Body of pancreas (tissue), 4 donors: Measurements from ENCODE around the gene CAPN14. TPM values are rescaled to one million over a fixed set of nuclear protein-coding genes. Genes with fewer than 3 reads are reported as not detected.

ENCODE experiments used
- ATAC-seq: fragments of 150-250 bp; one replicate; pipeline ENCODE4 v1.9.1; 2016
- DNase-seq, 4 donors: peaks; one replicate each; pipeline ENCODE4 v3.0.0-alpha.2; 2019
- H3K27ac ChIP-seq, 4 donors: fragments of 200-600 bp; sonication (generic); 1 replicate in 3 of 4; 2 replicates in 1 of 4; pipeline versions ENCODE4 v1.5.1 to v1.6.1; 2016 to 2019; ENCODE audit warnings: mild to moderate bottlenecking in 1 of 4, mixed read lengths in 1 of 4, moderate library complexity in 1 of 4
- H3K27me3 ChIP-seq, 2 donors: fragments of 200-600 bp; sonication (generic); one replicate each; pipeline ENCODE4 v1.6.0; 2016; ENCODE audit warnings: mild to moderate bottlenecking in 1 of 2
- H3K36me3 ChIP-seq, 2 donors: fragments of 200-600 bp; sonication (generic); replicated peaks in 1 of 2; 2 replicates each; pipeline ENCODE4 v1.5.1; 2016; ENCODE audit warnings: low read depth in 2 of 2; ENCODE audit not compliant: insufficient read depth in 1 of 2
- H3K4me1 ChIP-seq: fragments of 200-600 bp; sonication (generic); one replicate; pipeline ENCODE4 v1.6.0; 2016
- H3K4me3 ChIP-seq, 2 donors: fragments of 200-600 bp; sonication (generic); 1 replicate in 1 of 2; 2 replicates in 1 of 2; pipeline ENCODE4 v1.5.1; 2016 to 2019
- H3K9me3 ChIP-seq, 3 donors: fragments of 200-600 bp; sonication (generic); 1 replicate in 2 of 3; 2 replicates in 1 of 3; pipeline ENCODE4 v1.5.1; 2016
- CTCF ChIP-seq, 7 experiments: fragments of 450-650 bp in 4 of 7; fragments of 200-600 bp in 3 of 7; sonication (generic) in 3 of 7; IDR thresholded peaks; one replicate each; pipeline ENCODE4 v1.5.1; 2016 to 2019; ENCODE audit warnings: antibody characterized with exemption in 7 of 7
- POLR2A ChIP-seq, 3 donors: fragments of 450-650 bp; IDR thresholded peaks; one replicate each; pipeline ENCODE4 v1.6.1; 2016; ENCODE audit warnings: antibody characterized with exemption in 3 of 3, mild to moderate bottlenecking in 2 of 3
- WGBS, 2 donors: methylation state at CpG; one replicate each; pipeline ENCODE4 v1.1.5; 2017; 5-methylcytosine and 5-hydroxymethylcytosine counted together
- intact Hi-C: fragments of 100-400 bp; cut with DNase I; formaldehyde crosslinking; loops from one replicate; pipeline ENCODE4 v1.15.1; 2023
- total RNA-seq, 2 donors: library from RNA; depleted of rRNA; stranded (reverse); fragments of >200 nt; gene quantifications; one replicate each; pipeline ENCODE4 v1.1.0, GENCODE V29; 2016

Gene CAPN14
- total RNA-seq, 2 donors from 2014 or later: not detected

GRCh38 chr2:31205613-31206012, 11.7 kb downstream of the CAPN14 start:
- WGBS, 2 donors: 68 to 82% methylated on average over 3 of the region's 3 CpGs
- ATAC-seq: no peak
- TF ChIP-seq POLR2A (IDR thresholded peaks at IDR 0.05) (no peak), CTCF (IDR thresholded peaks at IDR 0.05) (no peak)
- Histone ChIP-seq H3K27me3 (no peaks in the 10 kb centered on the region), H3K4me1 (no peaks in the 10 kb centered on the region), H3K9me3 (no peaks in the 10 kb centered on the region), H3K27ac (no peak overlapping the region), H3K36me3 (no peaks in the 10 kb centered on the region), H3K4me3 (no peak overlapping the region)
- intact Hi-C loops: no loop called here
- DNase-seq: no peak

- H3K4me1 ChIP-seq: no peaks in the 10 kb centered on the region
- H3K4me3 ChIP-seq: no peak overlapping the region
- no peaks in the 10 kb centered on the region for H3K36me3 ChIP-seq
- WGBS, 2 donors: 76 to 92% methylated on average over 8 to 9 of the region's 9 CpGs
- no peaks in the 10 kb centered on the region for H3K9me3 ChIP-seq
- ATAC-seq (no peak), DNase-seq (no peak)
- intact Hi-C loops: no loop called here
- no peaks in the 10 kb centered on the region for H3K27me3 ChIP-seq
- H3K27ac ChIP-seq: no peak overlapping the region
- TF ChIP-seq POLR2A (IDR thresholded peaks at IDR 0.05): no peak
- no peak for TF ChIP-seq CTCF (IDR thresholded peaks at IDR 0.05)
Observed at GRCh38 chr2:31205186-31205585, 12.1 kb downstream of the CAPN14 start.

GRCh38 chr2:31204783-31205182, 12.5 kb downstream of the CAPN14 start:
- TF ChIP-seq CTCF (IDR thresholded peaks at IDR 0.05): no peak
- TF ChIP-seq POLR2A (IDR thresholded peaks at IDR 0.05): no peak
- Histone ChIP-seq H3K27me3 (no peaks in the 10 kb centered on the region), H3K4me3 (no peak overlapping the region), H3K36me3 (no peaks in the 10 kb centered on the region), H3K9me3 (no peaks in the 10 kb centered on the region), H3K4me1 (no peaks in the 10 kb centered on the region), H3K27ac (no peak overlapping the region)
- intact Hi-C loops: no loop called here
- 80 to 84% methylated on average over 6 of the region's 6 CpGs for WGBS, 2 donors
- DNase-seq (no peak), ATAC-seq (no peak)

- intact Hi-C loops: no loop called here
- DNase-seq (no peak), ATAC-seq (no peak)
- no peaks in the 10 kb centered on the region for H3K9me3 ChIP-seq
- H3K27me3 ChIP-seq: no peaks in the 10 kb centered on the region
- H3K4me3 ChIP-seq: no peak overlapping the region
- no peak overlapping the region for H3K27ac ChIP-seq
- no peaks in the 10 kb centered on the region for H3K4me1 ChIP-seq
- TF ChIP-seq CTCF (IDR thresholded peaks at IDR 0.05): no peak
- no peak for TF ChIP-seq POLR2A (IDR thresholded peaks at IDR 0.05)
- no peaks in the 10 kb centered on the region for H3K36me3 ChIP-seq
Observed at GRCh38 chr2:31203916-31204315, 13.4 kb downstream of the CAPN14 start.

GRCh38 chr2:31202833-31203232, 14.5 kb downstream of the CAPN14 start:
- Histone ChIP-seq H3K9me3 (no peaks in the 10 kb centered on the region), H3K27me3 (no peaks in the 10 kb centered on the region), H3K4me3 (no peak overlapping the region), H3K4me1 (no peaks in the 10 kb centered on the region), H3K36me3 (no peaks in the 10 kb centered on the region), H3K27ac (no peak overlapping the region)
- ATAC-seq: no peak
- TF ChIP-seq POLR2A (IDR thresholded peaks at IDR 0.05): no peak
- TF ChIP-seq CTCF (IDR thresholded peaks at IDR 0.05): no peak
- intact Hi-C loops: no loop called here
- peak in 1 of 4 donors; percentile 8 for DNase-seq
- 61% methylated on average over 5 of the region's 5 CpGs for WGBS, 2 donors
